Measurements from ENCODE around the gene BACE2.

DNA sequence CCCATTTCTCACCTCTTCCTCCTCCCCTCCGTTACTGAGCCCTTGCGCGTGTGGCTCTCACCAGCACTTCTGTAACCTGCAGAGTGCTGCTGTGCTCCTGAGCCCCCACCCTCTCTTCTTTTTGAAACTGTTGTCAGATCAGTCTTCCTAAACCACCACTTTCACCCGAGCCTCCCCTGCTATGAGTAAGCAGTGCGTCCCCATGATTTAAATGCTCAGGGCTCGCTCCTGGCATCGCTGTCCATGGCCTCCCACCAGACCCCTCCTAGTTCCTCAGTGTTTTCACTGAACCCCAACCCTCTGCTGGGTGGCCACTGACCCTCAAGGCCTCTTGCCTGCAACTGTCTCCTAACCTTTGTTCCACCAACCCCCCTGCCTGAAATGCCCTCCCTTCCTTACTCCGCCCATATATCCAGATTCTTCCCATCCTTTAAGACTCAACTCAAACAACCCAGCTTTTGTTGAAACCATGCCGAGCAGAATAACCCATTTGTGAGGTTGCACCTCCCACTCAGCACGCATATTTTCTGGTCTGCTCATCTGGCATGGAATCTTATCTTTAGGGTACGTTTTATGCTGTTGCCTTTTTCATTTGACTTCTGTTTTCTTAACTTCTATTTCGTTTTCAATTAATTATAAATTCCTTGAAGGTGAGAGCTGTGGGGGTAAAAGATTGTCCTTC lies 84.1 kb downstream of the BACE2 start:
- TF ChIP-seq, protein P1, sequence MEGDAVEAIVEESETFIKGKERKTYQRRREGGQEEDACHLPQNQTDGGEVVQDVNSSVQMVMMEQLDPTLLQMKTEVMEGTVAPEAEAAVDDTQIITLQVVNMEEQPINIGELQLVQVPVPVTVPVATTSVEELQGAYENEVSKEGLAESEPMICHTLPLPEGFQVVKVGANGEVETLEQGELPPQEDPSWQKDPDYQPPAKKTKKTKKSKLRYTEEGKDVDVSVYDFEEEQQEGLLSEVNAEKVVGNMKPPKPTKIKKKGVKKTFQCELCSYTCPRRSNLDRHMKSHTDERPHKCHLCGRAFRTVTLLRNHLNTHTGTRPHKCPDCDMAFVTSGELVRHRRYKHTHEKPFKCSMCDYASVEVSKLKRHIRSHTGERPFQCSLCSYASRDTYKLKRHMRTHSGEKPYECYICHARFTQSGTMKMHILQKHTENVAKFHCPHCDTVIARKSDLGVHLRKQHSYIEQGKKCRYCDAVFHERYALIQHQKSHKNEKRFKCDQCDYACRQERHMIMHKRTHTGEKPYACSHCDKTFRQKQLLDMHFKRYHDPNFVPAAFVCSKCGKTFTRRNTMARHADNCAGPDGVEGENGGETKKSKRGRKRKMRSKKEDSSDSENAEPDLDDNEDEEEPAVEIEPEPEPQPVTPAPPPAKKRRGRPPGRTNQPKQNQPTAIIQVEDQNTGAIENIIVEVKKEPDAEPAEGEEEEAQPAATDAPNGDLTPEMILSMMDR (IDR thresholded peaks at IDR 0.05), result no peak
- no peak for TF ChIP-seq EZH2 (IDR thresholded peaks at IDR 0.05; ENCODE audit: borderline replicate concordance, insufficient read depth, low read depth, low read length, poor library complexity, severe bottlenecking)
